OCI-LY1 (cell line): ENCODE results near the gene CAMLG.
"Not testable (repeated sequence)": the region's sequence is repeated elsewhere in the genome, so short reads cannot be mapped to it uniquely, and the experiment has no call there.

Experiments
- H2AFZ ChIP-seq: fragments of 200-600 bp; sonication (generic), shearing (Covaris generic); 2 replicates; pipeline ENCODE4 v1.6.0; 2014; ENCODE audit warnings: antibody characterized with exemption, mild to moderate bottlenecking, low read length
- H3F3A ChIP-seq: fragments of 200-600 bp; sonication (generic), shearing (Covaris generic); 2 replicates; pipeline ENCODE4 v1.6.0; 2014; ENCODE audit warnings: mild to moderate bottlenecking, antibody characterized with exemption, low read length, moderate library complexity; ENCODE audit not compliant: insufficient read depth
- H3K27ac ChIP-seq: fragments of 200-600 bp; sonication (generic); 2 replicates; pipeline ENCODE4 v1.5.1; 2014; ENCODE audit warnings: low read length, mixed run types, mild to moderate bottlenecking, low read depth; ENCODE audit not compliant: poor library complexity, severe bottlenecking
- H3K27me3 ChIP-seq: fragments of 200-600 bp; sonication (generic); 2 replicates; pipeline ENCODE4 v1.6.0; 2014; ENCODE audit warnings: antibody characterized with exemption, mild to moderate bottlenecking, low read length, moderate library complexity; ENCODE audit not compliant: insufficient read depth
- H3K36me3 ChIP-seq: fragments of 200-600 bp; sonication (generic); 2 replicates; pipeline ENCODE4 v1.6.1; 2014; ENCODE audit warnings: mild to moderate bottlenecking, antibody characterized with exemption, low read length, moderate library complexity, mixed read lengths; ENCODE audit not compliant: insufficient read depth
- H3K4me1 ChIP-seq: fragments of 200-600 bp; sonication (generic); 2 replicates; pipeline ENCODE4 v1.5.1; 2014; ENCODE audit warnings: mild to moderate bottlenecking, low read length, moderate library complexity; ENCODE audit not compliant: insufficient read depth, severe bottlenecking
- H3K4me2 ChIP-seq: fragments of 200-600 bp; sonication (generic), shearing (Covaris generic); 2 replicates; pipeline ENCODE4 v1.6.1; 2014; ENCODE audit warnings: low read length
- H3K4me3 ChIP-seq: fragments of 200-600 bp; sonication (generic); 2 replicates; pipeline ENCODE4 v1.5.1; 2014; ENCODE audit warnings: low read length, low read depth, mild to moderate bottlenecking, mixed read lengths; ENCODE audit not compliant: poor library complexity, severe bottlenecking
- H3K79me2 ChIP-seq: fragments of 200-600 bp; shearing (Covaris generic); 2 replicates; pipeline ENCODE4 v1.6.1; 2016; ENCODE audit warnings: mixed run types, low read length, mixed read lengths; ENCODE audit not compliant: insufficient read depth
- H3K9ac ChIP-seq: fragments of 200-600 bp; sonication (generic), shearing (Covaris generic); 2 replicates; pipeline ENCODE4 v1.6.1; 2014; ENCODE audit warnings: mild to moderate bottlenecking, low read length, mixed read lengths
- H3K9me2 ChIP-seq: fragments of 200-600 bp; sonication (generic), shearing (Covaris generic); 2 replicates; pipeline ENCODE4 v1.6.1; 2014; ENCODE audit warnings: low read depth, mild to moderate bottlenecking, low read length, mixed read lengths
- H3K9me3 ChIP-seq: fragments of 200-600 bp; shearing (Covaris generic); 2 replicates; pipeline ENCODE4 v1.6.1; 2014; ENCODE audit warnings: low read length, mixed read lengths
- H4K20me1 ChIP-seq: fragments of 200-600 bp; sonication (generic), shearing (Covaris generic); 2 replicates; pipeline ENCODE4 v1.6.0; 2016; ENCODE audit warnings: mild to moderate bottlenecking, low read length; ENCODE audit not compliant: insufficient read depth
- EZH2 ChIP-seq: fragments of 200-600 bp; sonication (generic), shearing (Covaris generic); IDR thresholded peaks from 2 replicates; pipeline ENCODE4 v1.8.0; 2017; ENCODE audit warnings: borderline replicate concordance, mixed run types, mild to moderate bottlenecking, antibody characterized with exemption, low read length, moderate library complexity, mixed read lengths
- TF ChIP-seq, protein P1 (sequence below): fragments of 200-600 bp; sonication (generic), shearing (Covaris generic); IDR thresholded peaks from 2 replicates; pipeline ENCODE4 v1.5.1; 2017; ENCODE audit warnings: mild to moderate bottlenecking, antibody characterized with exemption, low read length, moderate library complexity, mixed read lengths

The CAMLG gene

DNA sequence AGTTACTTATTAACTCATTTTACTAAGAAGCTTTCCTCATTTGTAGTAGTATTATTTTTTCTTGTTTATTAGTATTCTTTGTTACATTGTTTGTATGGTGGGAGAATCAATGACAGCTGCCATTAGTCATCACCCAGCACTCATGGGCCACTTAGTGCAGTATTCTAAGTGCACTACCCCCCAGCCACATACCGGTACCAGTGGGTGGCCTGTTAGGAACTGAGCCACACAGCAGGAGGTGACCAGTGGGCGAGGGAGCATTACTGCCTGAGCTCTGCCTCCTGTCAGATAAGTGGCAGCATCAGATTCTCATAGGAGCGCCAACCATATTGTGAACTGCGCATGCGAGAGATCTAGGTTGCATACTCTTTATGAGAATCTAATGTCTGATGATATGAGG is 24.2 kb upstream of the CAMLG start:
- H2AFZ ChIP-seq, result no peak overlapping the region
- H4K20me1 ChIP-seq, result no peaks in the 10 kb centered on the region
- H3K4me2 ChIP-seq, result no peak overlapping the region
- no peaks in the 10 kb centered on the region for H3K9me2 ChIP-seq
- no peaks in the 10 kb centered on the region for H3K79me2 ChIP-seq
- H3K9me3 ChIP-seq, result no peaks in the 10 kb centered on the region
- H3K27ac ChIP-seq, result no peak overlapping the region
- TF ChIP-seq, protein P1, sequence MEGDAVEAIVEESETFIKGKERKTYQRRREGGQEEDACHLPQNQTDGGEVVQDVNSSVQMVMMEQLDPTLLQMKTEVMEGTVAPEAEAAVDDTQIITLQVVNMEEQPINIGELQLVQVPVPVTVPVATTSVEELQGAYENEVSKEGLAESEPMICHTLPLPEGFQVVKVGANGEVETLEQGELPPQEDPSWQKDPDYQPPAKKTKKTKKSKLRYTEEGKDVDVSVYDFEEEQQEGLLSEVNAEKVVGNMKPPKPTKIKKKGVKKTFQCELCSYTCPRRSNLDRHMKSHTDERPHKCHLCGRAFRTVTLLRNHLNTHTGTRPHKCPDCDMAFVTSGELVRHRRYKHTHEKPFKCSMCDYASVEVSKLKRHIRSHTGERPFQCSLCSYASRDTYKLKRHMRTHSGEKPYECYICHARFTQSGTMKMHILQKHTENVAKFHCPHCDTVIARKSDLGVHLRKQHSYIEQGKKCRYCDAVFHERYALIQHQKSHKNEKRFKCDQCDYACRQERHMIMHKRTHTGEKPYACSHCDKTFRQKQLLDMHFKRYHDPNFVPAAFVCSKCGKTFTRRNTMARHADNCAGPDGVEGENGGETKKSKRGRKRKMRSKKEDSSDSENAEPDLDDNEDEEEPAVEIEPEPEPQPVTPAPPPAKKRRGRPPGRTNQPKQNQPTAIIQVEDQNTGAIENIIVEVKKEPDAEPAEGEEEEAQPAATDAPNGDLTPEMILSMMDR, result no peak
- no peak for TF ChIP-seq EZH2
- no peaks in the 10 kb centered on the region for H3F3A ChIP-seq
- no peaks in the 10 kb centered on the region for H3K27me3 ChIP-seq
- H3K9ac ChIP-seq, result no peak overlapping the region
- peaks cover 48% of the 10 kb centered on the region for H3K36me3 ChIP-seq
- H3K4me3 ChIP-seq, result no peak overlapping the region
- H3K4me1 ChIP-seq, result no peaks in the 10 kb centered on the region

DNA sequence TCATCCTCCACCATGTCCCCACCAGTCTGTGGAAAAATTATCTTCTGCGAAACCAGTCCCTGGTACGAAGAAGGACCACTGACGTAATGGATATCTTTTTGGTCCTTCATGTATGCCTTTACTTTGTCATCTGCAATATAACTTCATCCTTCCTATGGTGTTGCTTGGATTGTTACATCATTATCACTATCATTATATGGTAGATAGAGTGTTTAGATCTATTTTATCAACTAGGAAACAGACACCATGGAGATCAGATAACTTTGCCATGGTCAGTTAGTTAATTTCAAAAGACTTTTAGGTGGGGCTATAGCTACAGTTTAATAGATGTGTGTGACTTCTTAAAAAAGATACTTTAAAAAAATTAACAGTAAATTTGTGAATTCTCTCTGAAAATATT is 23.8 kb upstream of the CAMLG start:
- H3F3A ChIP-seq, result no peaks in the 10 kb centered on the region
- no peaks in the 10 kb centered on the region for H3K9me3 ChIP-seq
- H3K36me3 ChIP-seq, result peaks cover 48% of the 10 kb centered on the region
- H3K79me2 ChIP-seq, result no peaks in the 10 kb centered on the region
- no peak overlapping the region for H2AFZ ChIP-seq
- no peak overlapping the region for H3K4me3 ChIP-seq
- H3K27ac ChIP-seq, result no peak overlapping the region
- no peaks in the 10 kb centered on the region for H4K20me1 ChIP-seq
- no peaks in the 10 kb centered on the region for H3K9me2 ChIP-seq
- no peak overlapping the region for H3K9ac ChIP-seq
- no peak overlapping the region for H3K4me2 ChIP-seq
- no peaks in the 10 kb centered on the region for H3K4me1 ChIP-seq
- TF ChIP-seq EZH2, result no peak
- TF ChIP-seq, protein P1, result no peak
- no peaks in the 10 kb centered on the region for H3K27me3 ChIP-seq

DNA sequence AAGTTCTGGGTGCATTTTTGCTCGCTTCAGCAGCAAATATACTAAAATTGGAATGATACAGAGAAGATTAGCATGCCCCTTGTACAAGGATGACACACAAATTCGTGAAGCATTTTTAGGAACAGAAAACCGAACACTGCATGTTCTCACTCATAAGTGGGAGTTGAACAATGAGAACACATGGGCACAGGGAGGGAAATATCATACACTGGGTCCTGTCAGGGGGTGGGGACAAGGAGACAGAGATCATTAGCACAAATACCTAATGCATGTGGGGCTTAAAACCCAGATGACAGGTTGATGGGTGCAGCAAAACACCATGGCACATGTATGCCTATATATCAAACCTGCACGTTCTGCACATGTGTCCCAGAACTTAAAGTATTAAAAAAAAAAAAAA is 22.9 kb upstream of the CAMLG start:
- H3K36me3 ChIP-seq, result peaks cover 50% of the 10 kb centered on the region
- H3K27ac ChIP-seq, H3K27me3 ChIP-seq, H2AFZ ChIP-seq, H3F3A ChIP-seq, H3K9me2 ChIP-seq, H3K9me3 ChIP-seq, H3K4me2 ChIP-seq, H3K79me2 ChIP-seq, H3K9ac ChIP-seq, H3K4me3 ChIP-seq, H3K4me1 ChIP-seq, H4K20me1 ChIP-seq: not testable (repeated sequence)

- Histone ChIP-seq H3K9me2 (no peaks in the 10 kb centered on the region), H3K4me3 (no peak overlapping the region), H2AFZ (no peak overlapping the region), H3K9me3 (no peaks in the 10 kb centered on the region), H4K20me1 (no peaks in the 10 kb centered on the region), H3F3A (peaks cover 5% of the 10 kb centered on the region; the same call in 1 of the 2 replicates), H3K4me1 (no peaks in the 10 kb centered on the region), H3K27ac (no peak overlapping the region), H3K79me2 (no peaks in the 10 kb centered on the region), H3K36me3 (peaks cover 40% of the 10 kb centered on the region), H3K4me2 (no peak overlapping the region), H3K9ac (no peak overlapping the region), H3K27me3 (no peaks in the 10 kb centered on the region)
- TF ChIP-seq, protein P1, result no peak
- TF ChIP-seq EZH2, result no peak
These were observed 13.5 kb upstream of the CAMLG start for GRCh38 chr5:134724872-134725271.
